Peyer's patch (tissue), 4 donors: Measurements from ENCODE around the gene HHIPL1. TPM values are rescaled to one million over a fixed set of nuclear protein-coding genes. Genes with fewer than 3 reads are reported as not detected.

Source experiments
- DNase-seq, 3 donors: peaks; one replicate each; pipeline ENCODE4 v3.0.0-alpha.2; 2017 to 2019
- H3K27ac ChIP-seq, 4 donors: fragments of 200-600 bp; sonication (generic); one replicate each; pipeline ENCODE4 v1.5.1; 2016 to 2019
- H3K27me3 ChIP-seq, 2 donors: fragments of 200-600 bp; sonication (generic); one replicate each; pipeline ENCODE4 v1.5.1; 2019
- H3K36me3 ChIP-seq, 3 donors: fragments of 200-600 bp; sonication (generic); one replicate each; pipeline ENCODE4 v1.5.1; 2016 to 2019
- H3K4me1 ChIP-seq, 4 donors: fragments of 200-600 bp; sonication (generic); one replicate each; pipeline ENCODE4 v1.5.1; 2016 to 2019
- H3K4me3 ChIP-seq, 4 donors: fragments of 200-600 bp; sonication (generic); 1 replicate in 3 of 4; 2 replicates in 1 of 4; pipeline ENCODE4 v1.5.1; 2016 to 2019; ENCODE audit warnings: mild to moderate bottlenecking in 1 of 4
- H3K9me3 ChIP-seq, 4 donors: fragments of 200-600 bp; sonication (generic); one replicate each; pipeline ENCODE4 v1.5.1; 2016 to 2019; ENCODE audit warnings: mild to moderate bottlenecking in 1 of 4
- CTCF ChIP-seq, 6 experiments: fragments of 450-650 bp in 4 of 6; fragments of 200-600 bp in 2 of 6; sonication (generic) in 1 of 6; IDR thresholded peaks; one replicate each; pipeline ENCODE4 v1.5.1; 2017 to 2019; ENCODE audit warnings: antibody characterized with exemption in 6 of 6, mild to moderate bottlenecking in 3 of 6, moderate library complexity in 1 of 6
- POLR2A ChIP-seq, 2 donors: fragments of 450-650 bp; IDR thresholded peaks; one replicate each; pipeline ENCODE4 v1.5.1; 2017; ENCODE audit warnings: antibody characterized with exemption in 2 of 2, mild to moderate bottlenecking in 2 of 2, moderate library complexity in 2 of 2
- total RNA-seq, 4 donors: library from RNA; depleted of rRNA; stranded (reverse); fragments of >200 nt; gene quantifications; one replicate each; pipeline ENCODE4 v1.1.0, GENCODE V29; 2016

HHIPL1 gene
- total RNA-seq, 4 donors from 2014 or later, result 0.88 to 2.5 (median 1.0) TPM

- Histone ChIP-seq H3K27me3 (no peaks in the 10 kb centered on the region), H3K27ac (no peak overlapping the region), H3K4me1 (peaks cover 0 to 14% (median 4%) of the 10 kb centered on the region in 4 donors), H3K4me3 (no peak overlapping the region), H3K9me3 (no peaks in the 10 kb centered on the region), H3K36me3 (no peaks in the 10 kb centered on the region)
- TF ChIP-seq POLR2A (IDR thresholded peaks at IDR 0.05) (no peak), CTCF (IDR thresholded peaks at IDR 0.05) (no peak)
- DNase-seq, result no peak
Observed at GRCh38 chr14:99644035-99644587, 818 bp upstream of the HHIPL1 start.

- TF ChIP-seq POLR2A (IDR thresholded peaks at IDR 0.05) (no peak), CTCF (IDR thresholded peaks at IDR 0.05) (no peak)
- Histone ChIP-seq H3K4me1 (peaks cover 0 to 14% (median 4%) of the 10 kb centered on the region in 4 donors), H3K27ac (peak overlapping the region in 1 of 4 donors; percentile 13), H3K9me3 (no peaks in the 10 kb centered on the region), H3K27me3 (no peaks in the 10 kb centered on the region), H3K4me3 (peak overlapping the region; percentile 11 to 56 (median 46)), H3K36me3 (no peaks in the 10 kb centered on the region)
- DNase-seq, result no peak
Observed at GRCh38 chr14:99645545-99646505, 896 bp downstream of the HHIPL1 start.

- TF ChIP-seq POLR2A (IDR thresholded peaks at IDR 0.05), result no peak
- TF ChIP-seq CTCF (IDR thresholded peaks at IDR 0.05), result no peak
- Histone ChIP-seq H3K4me1 (peaks cover 0 to 14% (median 4%) of the 10 kb centered on the region in 4 donors), H3K9me3 (no peaks in the 10 kb centered on the region), H3K27me3 (no peaks in the 10 kb centered on the region), H3K27ac (no peak overlapping the region), H3K36me3 (no peaks in the 10 kb centered on the region), H3K4me3 (no peak overlapping the region)
- DNase-seq, result no peak
Observed at GRCh38 chr14:99647411-99647810, 2.5 kb downstream of the HHIPL1 start.

GRCh38 chr14:99648027-99648784 lies 3.3 kb downstream of the HHIPL1 start:
- TF ChIP-seq POLR2A (IDR thresholded peaks at IDR 0.05) (no peak), CTCF (IDR thresholded peaks at IDR 0.05) (no peak)

GRCh38 chr14:99649219-99649618 lies 4.3 kb downstream of the HHIPL1 start:
- DNase-seq, result no peak
- H3K4me3 ChIP-seq, result no peak overlapping the region
- H3K9me3 ChIP-seq, result no peaks in the 10 kb centered on the region
- TF ChIP-seq CTCF (IDR thresholded peaks at IDR 0.05) (no peak), POLR2A (IDR thresholded peaks at IDR 0.05) (no peak)
- H3K36me3 ChIP-seq, result no peaks in the 10 kb centered on the region
- peaks cover 0 to 14% (median 4%) of the 10 kb centered on the region in 4 donors for H3K4me1 ChIP-seq
- H3K27me3 ChIP-seq, result no peaks in the 10 kb centered on the region
- H3K27ac ChIP-seq, result no peak overlapping the region

More at GRCh38 chr14:99648027-99648784, 3.3 kb downstream of the HHIPL1 start:
- no peak overlapping the region for H3K27ac ChIP-seq
- H3K36me3 ChIP-seq, result no peaks in the 10 kb centered on the region
- H3K4me1 ChIP-seq, result peaks cover 0 to 14% (median 4%) of the 10 kb centered on the region in 4 donors
- no peaks in the 10 kb centered on the region for H3K27me3 ChIP-seq
- H3K4me3 ChIP-seq, result no peak overlapping the region
- no peaks in the 10 kb centered on the region for H3K9me3 ChIP-seq
- DNase-seq, result no peak
